Measurements from ENCODE around the gene SPRED3. TPM values are rescaled to one million over a fixed set of nuclear protein-coding genes. Genes with fewer than 3 reads are reported as not detected.

SPRED3 gene
- total and polyA plus RNA-seq, 2 of the 8 experiments (the other 6 are each of a cell fraction or from before 2014, with no cell fraction given), result 8.1 to 10.3 TPM

GRCh38 chr19:38392707-38393308, 4.3 kb downstream of the SPRED3 start:
- H3K27ac ChIP-seq (ENCODE audit: low read depth, low read length), result no peak overlapping the region
- H4K5ac ChIP-seq (ENCODE audit: insufficient read length, low read depth, low read length), result no peak overlapping the region
- no peak overlapping the region; the same call in 1 of the 2 replicates for H4K8ac ChIP-seq (ENCODE audit: extremely low read depth, insufficient read depth, low read length)
- H3K4ac ChIP-seq (replicated peaks; ENCODE audit: insufficient read length, low read depth, low read length), result no peak overlapping the region
- no peak overlapping the region for H3K56ac ChIP-seq (replicated peaks; ENCODE audit: insufficient read length, low read depth, low read length)
- no peaks in the 10 kb centered on the region for H3K9me3 ChIP-seq (ENCODE audit: insufficient read depth in 2 of 2, low read depth in 1 of 2, low read length in 1 of 2)
- no peak overlapping the region for H3K18ac ChIP-seq (ENCODE audit: extremely low read depth, low read length)
- H4K91ac ChIP-seq (replicated peaks; ENCODE audit: insufficient read length, low read length), result no peak overlapping the region
- H2AK5ac ChIP-seq (ENCODE audit: low read depth, low read length), result no peak overlapping the region
- no peak overlapping the region for H3K4me2 ChIP-seq (ENCODE audit: insufficient read depth in 1 of 2, low read depth in 2 of 2, low read length in 2 of 2)
- H2BK15ac ChIP-seq (ENCODE audit: low read length), result no peak overlapping the region
- no peak overlapping the region for H3K4me3 ChIP-seq (ENCODE audit: extremely low read depth in 1 of 4, insufficient read depth in 2 of 4, low read depth in 3 of 4, low read length in 4 of 4)
- H4K20me1 ChIP-seq (replicated peaks in 1 of 2; ENCODE audit: control insufficient read depth in 1 of 2, insufficient read depth in 2 of 2, low read length in 2 of 2), result peaks cover 0 to 2% of the 10 kb centered on the region in 2 experiments
- H3K23ac ChIP-seq (ENCODE audit: insufficient read length), result no peak overlapping the region
- no peak overlapping the region for H2BK20ac ChIP-seq (ENCODE audit: low read length)
- H2BK120ac ChIP-seq (replicated peaks; ENCODE audit: low read depth, low read length), result no peak overlapping the region
- H3K9ac ChIP-seq (replicated peaks in 1 of 4; ENCODE audit: extremely low read depth in 1 of 4, low read depth in 3 of 4, low read length in 3 of 4), result no peak overlapping the region
- peaks cover 2 to 20% (median 5%) of the 10 kb centered on the region in 4 experiments; a peak in 2 of 8 replicates for H3K36me3 ChIP-seq (ENCODE audit: control insufficient read depth in 2 of 4, insufficient read depth in 4 of 4, low read length in 3 of 4)
- peaks cover 0 to 14% (median 7%) of the 10 kb centered on the region in 4 experiments; a peak in 5 of 7 replicates for H3K27me3 ChIP-seq (replicated peaks in 1 of 4; ENCODE audit: control insufficient read depth in 3 of 4, extremely low read depth in 1 of 4, insufficient read depth in 3 of 4, low read length in 3 of 4)
- H3K79me2 ChIP-seq (ENCODE audit: control insufficient read depth in 1 of 2, insufficient read depth in 2 of 2, low read length in 2 of 2), result peaks cover 0 to 7% of the 10 kb centered on the region in 2 experiments; a peak in 2 of 4 replicates
- TF ChIP-seq RXRA (IDR thresholded peaks at IDR 0.05; ENCODE audit: insufficient read depth, low read depth, low read length), result no peak
- no peak overlapping the region for H3K14ac ChIP-seq (ENCODE audit: insufficient read length)
- peaks cover 10% of the 10 kb centered on the region; the same call in 1 of the 2 replicates for H3K23me2 ChIP-seq (ENCODE audit: low read depth, low read length)
- CTCF ChIA-PET (ENCODE audit: partially characterized antibody), result interaction anchor here (1.2 kb wide), 1 partner anchor 10 kb away, joined by 5 read pairs; the partner anchor contains the start of gene FAM98C
- POLR2A ChIA-PET (ENCODE audit: partially characterized antibody), result no interaction called here
- FAIRE-seq (no peak), DNase-seq (ENCODE audit: low read depth in 1 of 2, low spot score in 2 of 2) (no peak)
- no peak overlapping the region for H2BK12ac ChIP-seq (ENCODE audit: low read depth, low read length)
- 92% methylated on average over 6 of the region's 6 CpGs; no CpG with 5 or more reads in 1 of the 2 experiments for WGBS, 2 experiments (ENCODE audit: extremely low coverage in 1 of 2, insufficient coverage in 1 of 2, insufficient read length in 1 of 2, insufficient replicate concordance in 2 of 2, low coverage in 1 of 2, low lambda C conversion rate in 2 of 2, missing lambda C conversion rate in 1 of 2)
- peaks cover 4% of the 10 kb centered on the region; the same call in 1 of the 2 replicates for H3K79me1 ChIP-seq (ENCODE audit: low read depth, low read length)
- no peak overlapping the region for H2AFZ ChIP-seq (ENCODE audit: low read length)
- peaks cover 6 to 14% (median 9%) of the 10 kb centered on the region in 4 experiments for H3K4me1 ChIP-seq (replicated peaks in 1 of 4; ENCODE audit: control insufficient read depth in 3 of 4, insufficient read depth in 4 of 4, low read length in 3 of 4)
- no peak overlapping the region for H2BK5ac ChIP-seq (ENCODE audit: low read depth, low read length)
